ENCODE measurements around the gene GPR68. TPM values are rescaled to one million over a fixed set of nuclear protein-coding genes. Genes with fewer than 3 reads are reported as not detected.

GPR68 gene
- total RNA-seq, 1 donor from 2014 or later, result 6.3 TPM

DNA sequence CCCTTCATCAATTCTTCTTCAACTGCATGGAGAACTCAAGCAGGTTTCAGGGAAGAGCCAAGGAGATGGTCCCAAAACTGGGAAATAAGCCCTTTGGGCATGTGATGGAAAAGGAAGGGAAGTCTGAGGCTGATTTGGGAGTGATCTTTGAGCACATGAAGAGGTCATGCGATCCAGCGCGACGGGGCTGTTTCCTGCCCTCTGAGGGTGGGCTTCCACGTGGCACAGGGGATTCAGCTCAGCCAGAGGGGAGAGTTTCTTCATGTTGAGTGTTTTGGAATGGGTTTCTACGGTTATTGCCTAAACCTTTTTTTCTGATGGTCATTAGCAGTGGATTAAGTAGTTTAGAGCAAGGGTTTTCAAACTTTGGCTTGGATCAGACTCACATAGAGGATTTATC is 30.2 kb downstream of the GPR68 start:
- H3K4me1 ChIP-seq, result peaks cover 3% of the 10 kb centered on the region
- DNase-seq, result no peak
- intact Hi-C loops (cut with DNase I), result no loop called here
- H3K4me3 ChIP-seq, result no peak overlapping the region
- H3K9me3 ChIP-seq, result no peaks in the 10 kb centered on the region
- TF ChIP-seq, protein P1, sequence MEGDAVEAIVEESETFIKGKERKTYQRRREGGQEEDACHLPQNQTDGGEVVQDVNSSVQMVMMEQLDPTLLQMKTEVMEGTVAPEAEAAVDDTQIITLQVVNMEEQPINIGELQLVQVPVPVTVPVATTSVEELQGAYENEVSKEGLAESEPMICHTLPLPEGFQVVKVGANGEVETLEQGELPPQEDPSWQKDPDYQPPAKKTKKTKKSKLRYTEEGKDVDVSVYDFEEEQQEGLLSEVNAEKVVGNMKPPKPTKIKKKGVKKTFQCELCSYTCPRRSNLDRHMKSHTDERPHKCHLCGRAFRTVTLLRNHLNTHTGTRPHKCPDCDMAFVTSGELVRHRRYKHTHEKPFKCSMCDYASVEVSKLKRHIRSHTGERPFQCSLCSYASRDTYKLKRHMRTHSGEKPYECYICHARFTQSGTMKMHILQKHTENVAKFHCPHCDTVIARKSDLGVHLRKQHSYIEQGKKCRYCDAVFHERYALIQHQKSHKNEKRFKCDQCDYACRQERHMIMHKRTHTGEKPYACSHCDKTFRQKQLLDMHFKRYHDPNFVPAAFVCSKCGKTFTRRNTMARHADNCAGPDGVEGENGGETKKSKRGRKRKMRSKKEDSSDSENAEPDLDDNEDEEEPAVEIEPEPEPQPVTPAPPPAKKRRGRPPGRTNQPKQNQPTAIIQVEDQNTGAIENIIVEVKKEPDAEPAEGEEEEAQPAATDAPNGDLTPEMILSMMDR (IDR thresholded peaks at IDR 0.05), result no peak
- no peak overlapping the region for H3K27ac ChIP-seq
- no peaks in the 10 kb centered on the region for H3K27me3 ChIP-seq
- H3K36me3 ChIP-seq, result peaks cover 42% of the 10 kb centered on the region
- ATAC-seq, result no peak

DNA sequence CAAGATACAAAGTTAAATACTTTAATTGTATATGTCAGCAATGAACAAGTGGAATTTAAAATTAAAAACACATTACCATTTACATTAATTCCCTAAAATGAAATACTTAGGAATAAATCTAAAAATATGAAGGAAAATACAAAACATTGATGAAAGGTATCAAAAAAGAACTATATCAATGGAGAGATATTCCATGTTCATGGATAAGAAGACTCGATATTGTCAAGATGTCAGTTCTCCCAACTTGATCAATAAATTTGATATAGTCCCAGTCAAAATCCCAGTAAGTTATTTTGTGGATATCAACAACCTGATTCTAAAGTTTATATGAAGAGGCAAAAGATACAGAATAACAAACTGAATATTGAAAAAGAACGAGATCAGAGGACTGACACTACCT is 33.5 kb downstream of the GPR68 start:
- intact Hi-C loops (cut with DNase I), result no loop called here
- ATAC-seq (no peak), DNase-seq (no peak)
- Histone ChIP-seq H3K27ac (no peak overlapping the region), H3K4me3 (no peak overlapping the region), H3K27me3 (no peaks in the 10 kb centered on the region), H3K9me3 (no peaks in the 10 kb centered on the region), H3K36me3 (peaks cover 68% of the 10 kb centered on the region), H3K4me1 (no peaks in the 10 kb centered on the region)
- TF ChIP-seq, protein P1 (IDR thresholded peaks at IDR 0.05), result no peak

DNA sequence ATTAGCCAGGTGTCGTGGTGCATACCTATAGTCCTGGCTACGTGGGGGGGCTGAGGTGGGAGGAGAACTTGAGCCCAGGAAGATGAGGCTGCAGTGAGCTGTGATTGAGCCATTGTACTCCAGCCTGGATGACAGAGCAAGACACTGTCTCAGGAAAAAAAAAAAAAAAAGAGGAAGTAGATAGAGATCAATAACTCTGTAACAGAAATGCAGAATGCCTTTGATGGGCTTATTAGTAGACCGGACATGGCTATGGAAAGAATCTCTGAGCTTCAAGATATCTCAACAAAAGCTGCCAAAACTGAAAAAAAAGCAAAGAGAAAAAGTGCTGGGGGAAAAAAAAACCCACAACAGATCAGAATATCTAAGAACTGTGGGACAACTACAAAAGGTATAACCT is 37.5 kb downstream of the GPR68 start:
- Histone ChIP-seq H3K27me3 (no peaks in the 10 kb centered on the region), H3K4me3 (no peak overlapping the region), H3K36me3 (peaks cover 83% of the 10 kb centered on the region), H3K9me3 (no peaks in the 10 kb centered on the region), H3K4me1 (peaks cover 11% of the 10 kb centered on the region), H3K27ac (no peak overlapping the region)
- no peak for ATAC-seq
- no peak for DNase-seq
- TF ChIP-seq, protein P1 (IDR thresholded peaks at IDR 0.05), result no peak
- intact Hi-C loops (cut with DNase I), result no loop called here

DNA sequence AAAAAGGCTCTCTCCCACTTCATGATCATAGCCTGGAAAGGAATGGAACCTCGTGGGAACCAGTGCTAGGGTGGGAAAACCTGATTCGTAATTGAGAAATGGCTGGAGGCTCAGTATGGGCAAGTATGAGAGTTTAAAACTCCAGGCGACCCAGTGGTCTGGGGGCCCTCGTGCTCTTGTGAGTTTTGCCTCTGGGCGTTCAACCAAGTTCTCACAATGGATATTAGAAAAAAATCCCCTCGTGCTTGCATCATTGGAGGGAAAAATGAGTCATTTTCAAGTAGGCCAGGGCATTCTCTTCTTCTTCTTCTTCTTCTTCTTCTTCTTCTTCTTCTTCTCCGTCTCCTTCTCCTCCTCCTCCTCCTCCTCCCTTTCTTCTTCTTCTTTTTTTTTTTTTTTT is 39.0 kb downstream of the GPR68 start:
- no peaks in the 10 kb centered on the region for H3K9me3 ChIP-seq
- DNase-seq, result peak; percentile 4
- no peak overlapping the region for H3K4me3 ChIP-seq
- peaks cover 18% of the 10 kb centered on the region for H3K4me1 ChIP-seq
- H3K27me3 ChIP-seq, result no peaks in the 10 kb centered on the region
- ATAC-seq, result no peak
- TF ChIP-seq, protein P1 (IDR thresholded peaks at IDR 0.05), result no peak
- intact Hi-C loops (cut with DNase I), result no loop called here
- peaks cover 76% of the 10 kb centered on the region for H3K36me3 ChIP-seq
- H3K27ac ChIP-seq, result no peak overlapping the region

DNA sequence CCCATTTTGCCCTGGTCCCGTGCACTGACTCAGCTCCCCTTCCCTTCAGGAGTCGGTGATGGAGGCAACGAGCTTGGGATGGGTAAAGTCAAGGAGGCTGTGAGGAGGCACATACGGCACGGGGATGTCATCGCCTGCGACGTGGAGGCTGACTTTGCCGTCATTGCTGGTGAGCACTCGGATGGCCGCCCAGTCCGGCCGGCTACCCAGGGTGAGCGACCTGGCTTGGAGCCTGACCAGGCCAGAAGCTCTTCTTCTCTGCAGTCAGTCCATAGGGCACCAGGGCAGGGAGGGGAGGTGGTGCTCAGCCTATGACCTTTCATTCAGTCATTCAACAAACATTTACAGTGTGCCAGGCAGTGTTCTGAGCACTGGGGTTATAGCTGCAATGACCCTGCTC is 39.8 kb downstream of the GPR68 start:
- Histone ChIP-seq H3K36me3 (peaks cover 83% of the 10 kb centered on the region), H3K27me3 (no peaks in the 10 kb centered on the region), H3K4me3 (no peak overlapping the region), H3K9me3 (no peaks in the 10 kb centered on the region), H3K27ac (no peak overlapping the region), H3K4me1 (peaks cover 18% of the 10 kb centered on the region)
- TF ChIP-seq, protein P1 (IDR thresholded peaks at IDR 0.05), result no peak
- peak; percentile 30 for DNase-seq
- intact Hi-C loops (cut with DNase I), result no loop called here
- no peak for ATAC-seq

Data from upper lobe of right lung (tissue), 1 donor.